T-helper 2 cell treated with Interferon-gamma antibody and Interleukin-4, amounts not matched to agents 5 μg/mL and 100 μg/mL, for 36 hours (primary cell): Measurements from ENCODE around the gene ZNF790.

Source experiments
- DNase-seq: peaks from one replicate; pipeline ENCODE4 v3.0.0; 2021; ENCODE audit warnings: low spot score
- H3K27ac Mint-ChIP-seq: one replicate; pipeline ENCODE4 v1.8.0; 2021; ENCODE audit warnings: mild to moderate bottlenecking, mixed read lengths
- H3K27me3 Mint-ChIP-seq: one replicate; pipeline ENCODE4 v1.8.0; 2021; ENCODE audit warnings: low read depth, mixed read lengths
- H3K36me3 Mint-ChIP-seq: one replicate; pipeline ENCODE4 v1.8.0; 2021; ENCODE audit warnings: low read depth, mixed read lengths
- H3K4me1 Mint-ChIP-seq: one replicate; pipeline ENCODE4 v1.8.0; 2021; ENCODE audit warnings: low read depth, mixed read lengths
- H3K4me3 Mint-ChIP-seq: one replicate; pipeline ENCODE4 v1.8.0; 2022; ENCODE audit warnings: mild to moderate bottlenecking, moderate library complexity, mixed read lengths
- H3K9me3 Mint-ChIP-seq: one replicate; pipeline ENCODE4 v1.8.0; 2021; ENCODE audit warnings: mixed read lengths

Gene ZNF790

GRCh38 chr19:36837906-36838783 lies at the start of gene ZNF790:
Gene ZNF790 (minus strand): TSS chr19:36838387. CDS start chr19:36825619, 12,768 bp downstream.
- H3K27me3 Mint-ChIP-seq: no peaks in the 10 kb centered on the region
- H3K4me3 Mint-ChIP-seq: no peak within 1 kb of the TSS
- H3K4me1 Mint-ChIP-seq: peaks cover 3% of the 10 kb centered on the region
- DNase-seq: peak; percentile 85
- peaks cover 50% of the 10 kb centered on the region for H3K9me3 Mint-ChIP-seq
- peaks cover 53% of the 10 kb centered on the region for H3K36me3 Mint-ChIP-seq
- H3K27ac Mint-ChIP-seq: no peak within 1 kb of the TSS

- DNase-seq: no peak
- Mint-ChIP-seq H3K4me3 (no peak overlapping the region), H3K27ac (no peak overlapping the region), H3K36me3 (peaks cover 43% of the 10 kb centered on the region), H3K27me3 (no peaks in the 10 kb centered on the region), H3K4me1 (no peaks in the 10 kb centered on the region), H3K9me3 (peaks cover 61% of the 10 kb centered on the region)
Observed at GRCh38 chr19:36876993-36877938, 39.1 kb upstream of the ZNF790 start.

- Mint-ChIP-seq H3K9me3 (peaks cover 27% of the 10 kb centered on the region), H3K4me1 (peaks cover 3% of the 10 kb centered on the region), H3K27ac (no peak overlapping the region), H3K4me3 (no peak overlapping the region), H3K27me3 (no peaks in the 10 kb centered on the region), H3K36me3 (peaks cover 46% of the 10 kb centered on the region)
- DNase-seq: no peak
Observed at GRCh38 chr19:36851898-36852297, 13.7 kb upstream of the ZNF790 start.

- peak; percentile 85 for DNase-seq
- Mint-ChIP-seq H3K4me3 (no peak within 1 kb of the TSS), H3K27me3 (no peaks in the 10 kb centered on the region), H3K9me3 (peaks cover 20% of the 10 kb centered on the region), H3K27ac (no peak within 1 kb of the TSS), H3K4me1 (peaks cover 3% of the 10 kb centered on the region), H3K36me3 (peaks cover 48% of the 10 kb centered on the region)
Observed at GRCh38 chr19:36850559-36851442, 12.6 kb upstream of the ZNF790 start, which contains the start of gene ZNF345. Gene ZNF345 (plus strand): TSS chr19:36850876. CDS start chr19:36876831, 25,955 bp downstream.

GRCh38 chr19:36849701-36850558 lies 11.7 kb upstream of the ZNF790 start:
- H3K36me3 Mint-ChIP-seq: peaks cover 50% of the 10 kb centered on the region
- H3K27me3 Mint-ChIP-seq: no peaks in the 10 kb centered on the region
- H3K4me1 Mint-ChIP-seq: peaks cover 3% of the 10 kb centered on the region
- DNase-seq: peak; percentile 88
- no peak overlapping the region for H3K4me3 Mint-ChIP-seq
- H3K27ac Mint-ChIP-seq: no peak overlapping the region
- peaks cover 22% of the 10 kb centered on the region for H3K9me3 Mint-ChIP-seq

GRCh38 chr19:36847968-36848367 lies 9.8 kb upstream of the ZNF790 start:
- Mint-ChIP-seq H3K27ac (no peak overlapping the region), H3K4me3 (peak overlapping the region; percentile 80), H3K27me3 (no peaks in the 10 kb centered on the region), H3K36me3 (peaks cover 43% of the 10 kb centered on the region), H3K9me3 (peaks cover 22% of the 10 kb centered on the region), H3K4me1 (peaks cover 3% of the 10 kb centered on the region)
- DNase-seq: no peak

- Mint-ChIP-seq H3K9me3 (peaks cover 48% of the 10 kb centered on the region), H3K27me3 (no peaks in the 10 kb centered on the region), H3K4me3 (no peak overlapping the region), H3K36me3 (peaks cover 50% of the 10 kb centered on the region), H3K4me1 (peaks cover 3% of the 10 kb centered on the region), H3K27ac (no peak overlapping the region)
- DNase-seq: no peak
Observed at GRCh38 chr19:36838784-36839324, 667 bp upstream of the ZNF790 start.

GRCh38 chr19:36837176-36837905 lies 846 bp downstream of the ZNF790 start:
- H3K9me3 Mint-ChIP-seq: peaks cover 50% of the 10 kb centered on the region
- H3K36me3 Mint-ChIP-seq: peaks cover 55% of the 10 kb centered on the region
- no peak overlapping the region for H3K4me3 Mint-ChIP-seq
- no peaks in the 10 kb centered on the region for H3K27me3 Mint-ChIP-seq
- DNase-seq: no peak
- peaks cover 3% of the 10 kb centered on the region for H3K4me1 Mint-ChIP-seq
- H3K27ac Mint-ChIP-seq: no peak overlapping the region

GRCh38 chr19:36833430-36833829 lies 4.8 kb downstream of the ZNF790 start:
- peaks cover 67% of the 10 kb centered on the region for H3K9me3 Mint-ChIP-seq
- H3K27ac Mint-ChIP-seq: no peak overlapping the region
- peaks cover 60% of the 10 kb centered on the region for H3K36me3 Mint-ChIP-seq
- no peaks in the 10 kb centered on the region for H3K4me1 Mint-ChIP-seq
- H3K4me3 Mint-ChIP-seq: no peak overlapping the region
- DNase-seq: no peak
- H3K27me3 Mint-ChIP-seq: no peaks in the 10 kb centered on the region

- no peak overlapping the region for H3K27ac Mint-ChIP-seq
- H3K4me3 Mint-ChIP-seq: no peak overlapping the region
- peaks cover 66% of the 10 kb centered on the region for H3K9me3 Mint-ChIP-seq
- H3K36me3 Mint-ChIP-seq: peaks cover 73% of the 10 kb centered on the region
- H3K4me1 Mint-ChIP-seq: no peaks in the 10 kb centered on the region
- no peaks in the 10 kb centered on the region for H3K27me3 Mint-ChIP-seq
- no peak for DNase-seq
Observed at GRCh38 chr19:36821758-36822157, 16.4 kb downstream of the ZNF790 start.

- Mint-ChIP-seq H3K4me3 (no peak overlapping the region), H3K9me3 (peaks cover 48% of the 10 kb centered on the region), H3K27me3 (no peaks in the 10 kb centered on the region), H3K4me1 (no peaks in the 10 kb centered on the region), H3K36me3 (peaks cover 57% of the 10 kb centered on the region), H3K27ac (no peak overlapping the region)
- no peak for DNase-seq
Observed at GRCh38 chr19:36819130-36819630, 19.0 kb downstream of the ZNF790 start.

GRCh38 chr19:36807029-36807428 lies 31.2 kb downstream of the ZNF790 start:
- Mint-ChIP-seq H3K9me3 (peaks cover 53% of the 10 kb centered on the region), H3K27ac (no peak overlapping the region), H3K36me3 (peaks cover 21% of the 10 kb centered on the region), H3K4me1 (no peaks in the 10 kb centered on the region), H3K4me3 (no peak overlapping the region), H3K27me3 (no peaks in the 10 kb centered on the region)
- DNase-seq: no peak
